Glomerular visceral epithelial cell (primary cell): ENCODE results near the gene NANS.
"Not testable (repeated sequence)": the region's sequence is repeated elsewhere in the genome, so short reads cannot be mapped to it uniquely, and the experiment has no call there.

Experiments
- DNase-seq: peaks from one replicate; pipeline ENCODE4 v3.0.0-alpha.2; 2016; ENCODE audit errors: extremely low spot score

NANS gene

DNA sequence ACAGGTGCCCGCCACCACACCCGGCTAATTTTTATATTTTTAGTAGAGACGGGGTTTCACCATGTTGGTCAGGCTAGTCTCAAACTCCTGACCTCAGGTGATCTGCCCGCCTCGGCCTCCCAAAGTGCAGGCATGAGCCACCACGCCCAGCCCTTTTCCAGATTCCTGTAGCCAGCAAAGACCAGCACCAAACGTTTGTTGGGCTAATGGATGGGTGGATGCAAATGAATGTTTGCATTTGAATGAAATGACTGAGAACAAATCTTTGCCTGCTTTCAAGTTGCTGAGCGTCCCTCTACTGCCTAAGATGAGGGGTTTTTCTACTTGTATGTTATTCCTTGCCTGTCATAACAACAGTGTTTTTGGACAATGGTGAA lies 20.0 kb downstream of the NANS start:
- not testable (repeated sequence) for DNase-seq

DNA sequence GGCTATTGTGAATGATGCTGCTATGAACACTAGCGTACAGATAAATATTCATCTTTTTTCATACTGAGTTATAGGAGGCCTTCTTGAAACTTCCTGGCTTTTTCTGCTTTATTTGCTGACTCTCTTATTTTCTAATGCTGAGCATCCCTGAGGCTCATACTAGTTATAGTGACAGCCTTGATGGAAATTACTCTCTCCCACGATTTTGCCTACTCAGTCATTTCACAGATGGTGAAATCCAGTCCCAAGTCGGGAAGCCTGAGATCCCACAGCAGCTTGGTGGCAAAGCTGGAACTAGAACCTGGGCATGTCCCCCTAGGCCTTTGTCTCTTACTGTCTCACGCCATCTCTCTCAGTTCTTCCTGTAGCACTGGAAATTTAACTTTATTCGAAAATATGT lies 22.4 kb downstream of the NANS start:
- DNase-seq = no peak

DNA sequence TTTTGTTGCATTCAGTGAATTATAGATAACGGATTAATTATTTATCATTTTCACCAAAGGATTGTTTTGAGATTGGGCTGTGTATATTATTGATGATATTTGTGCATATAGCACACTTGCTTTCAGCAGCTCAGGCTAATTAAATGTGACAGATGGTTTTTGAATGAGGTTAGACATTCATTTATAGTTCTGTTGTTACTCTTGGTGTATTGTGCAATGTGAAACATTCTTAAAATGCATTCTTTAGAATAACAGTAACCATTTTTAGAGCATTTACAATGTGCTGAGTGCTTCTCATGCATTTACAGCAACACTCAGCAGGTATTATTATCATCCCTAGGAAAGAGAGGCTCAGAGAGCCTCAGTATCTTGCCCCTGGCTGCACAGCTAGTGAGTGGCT lies 23.8 kb downstream of the NANS start:
- no peak for DNase-seq

DNA sequence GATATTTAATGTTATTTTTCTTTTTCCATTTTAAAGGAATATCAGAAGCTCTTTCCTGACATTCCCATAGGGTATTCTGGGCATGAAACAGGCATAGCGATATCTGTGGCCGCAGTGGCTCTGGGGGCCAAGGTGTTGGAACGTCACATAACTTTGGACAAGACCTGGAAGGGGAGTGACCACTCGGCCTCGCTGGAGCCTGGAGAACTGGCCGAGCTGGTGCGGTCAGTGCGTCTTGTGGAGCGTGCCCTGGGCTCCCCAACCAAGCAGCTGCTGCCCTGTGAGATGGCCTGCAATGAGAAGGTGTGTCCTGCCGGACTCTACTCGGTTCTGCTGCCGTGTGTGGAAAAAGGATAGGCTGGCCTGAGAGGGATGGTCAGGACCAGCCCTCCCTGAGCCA lies 24.2 kb downstream of the NANS start:
- DNase-seq = no peak

DNA sequence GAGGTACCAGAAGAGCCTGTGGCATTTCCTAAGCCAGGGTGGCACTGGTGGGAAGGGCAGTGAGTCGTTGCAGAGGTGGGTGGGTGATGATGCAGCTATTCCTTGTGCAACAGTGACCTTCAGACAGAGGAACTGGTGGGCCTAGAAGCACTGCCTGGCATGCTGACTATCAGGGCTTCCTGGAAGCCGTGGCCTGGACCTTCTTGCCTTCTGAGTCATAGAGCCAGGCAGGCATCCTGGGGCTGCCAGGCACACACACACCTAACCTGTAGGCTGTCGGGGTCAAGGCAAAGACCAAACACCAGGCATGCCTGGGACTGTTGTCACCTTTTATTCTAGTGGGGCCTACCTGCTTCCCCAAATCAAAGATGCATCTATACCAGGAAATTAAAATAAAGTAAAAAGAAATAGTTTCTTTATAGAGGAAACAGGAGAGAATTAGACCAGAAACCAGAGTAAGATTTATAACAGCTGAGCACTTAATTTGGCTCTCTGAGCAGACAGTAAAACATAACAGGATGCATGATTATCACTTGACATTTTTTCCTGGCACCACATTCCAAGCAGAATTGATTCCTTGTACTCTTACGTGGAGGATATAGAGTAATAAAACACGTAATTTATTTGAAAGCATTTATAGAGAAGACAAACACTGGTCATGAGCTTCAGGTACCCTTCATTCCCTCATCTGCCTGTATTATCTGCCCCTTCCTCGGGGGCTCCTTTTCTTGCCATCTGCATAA lies 25.1 kb downstream of the NANS start:
- DNase-seq = peak; percentile 57

DNA sequence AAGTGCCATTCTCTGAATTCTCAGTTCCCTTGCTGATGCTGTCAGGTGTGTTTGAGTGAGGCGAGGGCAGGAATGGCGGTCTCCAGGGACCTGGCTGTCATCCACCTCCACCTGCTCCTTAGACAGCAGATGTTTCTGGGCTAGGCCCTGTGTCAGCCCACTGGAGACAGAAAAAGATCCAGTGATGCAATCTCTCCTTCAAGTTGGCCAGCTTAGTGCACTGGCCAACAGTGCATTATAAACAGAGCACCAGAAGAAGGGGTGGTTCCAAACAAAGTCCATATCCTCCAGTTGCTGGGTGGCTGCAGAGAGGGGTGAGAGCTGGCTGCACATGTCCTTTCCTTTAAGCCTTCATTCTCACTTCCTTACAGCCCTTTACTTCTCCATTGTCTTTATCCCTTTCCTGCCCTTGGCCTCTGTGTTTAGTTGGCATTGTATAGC lies 26.5 kb downstream of the NANS start:
- DNase-seq = no peak

DNA sequence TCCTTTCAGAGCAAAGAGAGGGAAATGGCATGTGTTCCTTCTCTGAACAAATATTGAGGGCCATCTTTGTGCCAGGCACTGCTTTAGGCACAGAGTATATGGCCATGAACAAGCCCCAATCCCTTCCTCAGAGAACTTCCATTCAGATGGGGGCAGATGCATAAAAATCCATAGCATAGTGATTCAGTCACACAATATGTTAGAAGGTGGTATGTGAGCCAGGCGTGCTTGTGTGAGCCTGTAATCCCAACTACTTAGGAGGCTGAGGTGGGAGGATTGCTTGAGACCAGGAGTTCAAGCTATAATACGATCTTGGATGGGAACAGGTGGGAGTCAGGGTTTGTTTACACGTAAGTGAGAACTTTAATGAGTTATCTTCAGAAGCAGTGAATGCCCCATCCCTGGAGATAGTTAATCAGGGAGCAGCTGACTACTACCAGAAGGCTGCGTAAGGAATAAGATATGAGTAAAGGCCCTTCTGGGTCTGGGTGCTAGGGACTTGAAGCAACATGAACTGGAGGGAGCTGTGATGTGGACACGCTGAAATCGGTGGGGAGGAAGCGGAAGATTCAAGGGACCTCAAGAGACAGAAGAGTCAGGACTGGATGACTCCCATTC lies 27.1 kb downstream of the NANS start:
- no peak for DNase-seq

DNA sequence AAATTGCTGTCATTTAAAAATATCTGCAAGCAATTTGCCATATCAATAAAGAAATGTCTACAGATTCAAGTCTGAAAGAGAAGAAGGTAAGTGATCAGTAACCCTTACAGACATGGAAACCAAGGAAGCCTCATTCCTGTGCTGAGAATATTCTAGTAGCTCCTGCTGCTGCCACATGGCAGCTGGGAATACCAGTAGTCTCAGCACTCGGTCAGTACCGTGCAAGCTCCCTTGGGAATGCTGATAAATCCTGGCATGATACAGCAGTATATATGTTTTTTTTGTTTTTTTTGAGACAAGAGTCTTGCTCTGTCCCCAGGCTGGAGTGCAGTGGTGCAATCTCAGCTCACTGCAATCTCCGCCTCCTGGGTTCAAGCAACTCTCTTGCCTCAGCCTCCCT lies 27.9 kb downstream of the NANS start:
- DNase-seq = no peak

DNA sequence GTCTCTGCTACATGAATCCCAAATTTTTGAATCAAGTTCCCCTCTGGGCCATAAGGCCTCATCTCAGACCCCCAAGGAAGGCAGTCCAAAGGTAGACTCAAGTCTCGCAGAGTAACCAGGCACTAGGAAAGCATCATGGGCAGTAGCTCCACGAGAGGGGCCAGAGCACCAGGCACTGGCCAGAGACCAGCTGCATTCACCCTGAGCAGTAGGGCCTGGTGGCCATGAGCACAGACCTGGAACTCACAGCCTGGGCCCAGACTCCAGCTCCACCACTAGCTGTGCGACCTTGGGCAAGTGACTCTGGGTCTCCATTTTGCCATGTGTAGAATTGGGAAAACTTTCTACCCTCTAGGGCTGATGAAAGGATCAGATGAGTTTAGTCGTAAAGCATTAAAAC lies 28.5 kb downstream of the NANS start:
- no peak for DNase-seq

DNA sequence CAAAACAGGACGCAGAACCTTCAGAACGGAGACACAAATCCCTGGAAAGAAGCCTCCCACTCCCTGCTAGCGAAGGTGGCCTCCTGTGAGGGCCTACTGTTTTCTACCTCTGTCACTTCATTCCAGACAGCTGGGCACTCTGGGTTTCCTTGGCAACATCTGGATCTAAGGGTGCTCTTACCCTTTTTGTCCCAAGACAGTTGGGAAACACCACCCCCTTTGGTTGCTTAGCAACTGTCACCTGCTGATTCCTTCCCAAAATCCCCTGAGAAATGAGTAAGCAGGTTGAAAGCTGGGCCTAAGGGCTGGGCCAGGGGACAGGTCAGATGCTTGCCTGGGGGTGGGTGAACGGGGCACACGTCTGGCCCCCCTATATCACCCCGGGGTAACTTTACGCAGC lies 29.4 kb downstream of the NANS start:
- DNase-seq = no peak

DNA sequence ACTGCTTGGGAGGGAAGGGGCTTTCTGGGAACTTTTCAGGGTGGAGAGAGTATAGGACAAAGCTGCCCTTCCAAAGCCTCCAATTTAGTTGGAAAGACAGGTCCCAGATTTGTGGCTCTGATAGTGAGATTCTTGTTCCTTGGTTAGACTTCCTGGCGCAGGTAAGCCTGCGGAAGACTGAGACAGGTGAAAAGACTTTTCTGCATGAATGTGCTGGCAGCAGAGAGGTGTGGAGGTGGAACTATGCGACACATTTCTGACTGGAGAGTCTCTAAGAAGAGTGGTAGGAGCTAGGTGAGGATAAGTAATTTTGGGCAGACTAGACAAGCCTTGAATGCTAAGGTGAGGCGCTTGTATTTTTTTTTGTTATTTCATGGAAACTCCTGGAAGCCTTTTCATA lies 29.9 kb downstream of the NANS start:
- DNase-seq = no peak

DNA sequence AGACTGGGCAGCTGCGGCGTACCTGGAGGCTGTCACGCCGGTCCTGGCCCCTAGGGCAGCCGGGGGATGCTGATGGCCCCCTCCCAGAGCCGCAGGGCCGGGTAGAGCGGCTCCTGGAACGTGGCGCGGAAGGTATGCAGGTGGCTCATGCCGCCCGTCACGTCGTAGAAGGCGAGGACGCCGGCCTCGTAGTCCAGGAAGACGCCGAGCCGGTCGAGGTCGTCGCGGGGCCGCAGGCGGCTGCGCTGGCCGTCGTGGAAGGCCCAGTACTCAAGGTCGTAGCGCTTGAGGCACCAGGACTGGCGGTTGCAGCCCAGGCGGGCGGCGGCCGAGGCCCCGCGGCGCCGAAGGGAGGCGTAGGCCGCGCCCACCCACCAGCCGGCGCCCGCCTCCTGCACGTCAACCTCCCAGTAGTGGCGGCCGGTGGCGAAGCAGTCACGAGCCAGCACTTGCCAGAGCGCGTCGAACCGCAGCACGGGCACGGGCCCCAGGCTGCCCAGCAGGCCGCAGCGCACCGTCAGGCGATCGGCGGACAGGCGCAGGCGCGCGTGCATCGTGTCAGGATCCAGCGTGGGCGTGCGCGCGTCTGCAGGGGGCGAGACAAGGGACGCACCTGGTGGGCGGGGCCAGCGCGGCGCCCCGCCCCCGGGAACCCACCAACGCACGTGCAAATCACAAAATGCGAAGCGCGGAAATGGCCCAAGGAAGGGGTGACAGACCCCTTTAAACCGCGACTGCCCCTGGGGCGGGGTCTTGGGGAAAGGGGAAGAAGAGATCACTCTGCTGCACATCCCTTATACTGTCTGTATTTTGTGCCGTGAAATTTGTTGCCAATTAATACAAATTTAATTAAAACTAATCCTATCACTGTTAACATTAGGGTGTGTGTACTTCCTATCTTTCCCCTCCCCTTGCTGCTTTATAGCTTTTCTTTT lies 31.2 kb downstream of the NANS start:
- no peak for DNase-seq

DNA sequence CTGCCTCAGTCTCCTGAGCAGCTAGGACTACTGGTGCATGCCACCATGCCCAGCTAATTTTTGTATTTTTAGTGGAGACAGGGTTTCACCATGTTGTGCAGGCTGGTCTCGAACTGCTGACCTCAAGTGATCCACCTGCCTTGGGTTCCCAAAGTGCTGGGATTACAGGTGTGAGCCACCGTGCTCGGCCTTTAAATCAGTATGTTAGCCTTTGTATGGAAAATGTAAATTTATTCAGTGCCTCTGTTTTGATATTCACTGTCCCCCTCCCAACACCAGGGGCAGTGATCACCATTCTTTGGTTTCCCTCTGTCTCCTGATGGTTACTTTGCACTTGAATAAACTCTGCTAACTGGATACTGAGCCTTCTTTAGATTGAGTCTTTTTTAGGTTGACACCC lies 34.1 kb downstream of the NANS start:
- DNase-seq = not testable (repeated sequence)

DNA sequence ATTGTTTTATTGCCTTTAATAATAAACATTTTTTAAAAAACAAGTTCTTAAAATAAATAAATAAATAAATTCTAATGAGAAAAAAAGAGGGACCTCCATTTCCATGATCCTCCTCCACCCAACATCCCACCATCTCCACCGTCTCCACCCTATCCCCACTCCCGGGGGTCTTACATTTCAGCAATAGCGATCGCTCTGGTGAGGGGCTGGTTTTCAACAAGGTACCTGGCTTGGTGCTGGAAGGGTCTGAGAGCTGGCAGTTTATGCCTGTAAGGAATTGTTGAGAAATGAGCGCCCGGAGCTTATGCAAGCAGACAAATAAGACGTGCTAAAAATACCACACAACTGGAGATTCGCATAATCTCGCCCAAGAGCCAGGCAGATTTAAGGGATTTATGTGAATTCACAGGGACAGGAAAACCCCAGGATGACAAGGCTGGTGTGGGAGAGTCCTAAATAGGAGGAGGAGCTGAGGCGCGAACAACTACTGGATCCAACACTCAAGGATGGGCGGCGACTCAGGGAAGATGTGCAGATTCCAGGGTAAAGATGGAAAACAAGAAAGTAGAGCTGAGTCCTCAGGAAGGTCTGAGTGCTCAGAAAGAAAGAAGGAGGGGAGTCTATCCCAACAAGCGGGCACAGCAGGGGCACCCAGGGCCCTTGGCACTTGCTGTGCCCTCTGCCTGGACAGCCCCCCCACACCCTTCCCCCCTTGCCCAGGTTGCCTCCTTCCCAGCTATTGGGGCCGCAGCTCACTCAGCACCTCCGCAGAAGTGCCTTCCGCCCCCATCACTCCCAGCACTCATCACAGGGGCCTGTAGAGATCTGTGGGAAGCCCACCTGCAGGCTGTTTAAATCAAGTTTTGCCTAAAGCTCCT lies 35.4 kb downstream of the NANS start:
- DNase-seq = no peak

DNA sequence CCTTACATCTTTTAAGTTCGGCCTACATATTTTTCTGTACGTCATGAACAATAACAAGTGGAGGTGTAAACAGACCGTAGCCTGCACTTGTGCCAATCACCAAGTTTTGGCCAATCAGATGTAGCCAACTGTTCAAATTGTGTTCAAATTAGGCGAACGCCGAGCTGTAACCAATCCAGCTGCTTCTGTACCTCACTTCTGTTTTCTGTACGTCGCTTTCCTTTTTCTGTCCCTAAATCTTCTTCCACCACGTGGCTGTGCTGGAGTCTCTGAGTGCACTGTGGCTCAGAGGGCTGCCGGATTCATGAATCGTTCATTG lies 36.0 kb downstream of the NANS start:
- DNase-seq = no peak

DNA sequence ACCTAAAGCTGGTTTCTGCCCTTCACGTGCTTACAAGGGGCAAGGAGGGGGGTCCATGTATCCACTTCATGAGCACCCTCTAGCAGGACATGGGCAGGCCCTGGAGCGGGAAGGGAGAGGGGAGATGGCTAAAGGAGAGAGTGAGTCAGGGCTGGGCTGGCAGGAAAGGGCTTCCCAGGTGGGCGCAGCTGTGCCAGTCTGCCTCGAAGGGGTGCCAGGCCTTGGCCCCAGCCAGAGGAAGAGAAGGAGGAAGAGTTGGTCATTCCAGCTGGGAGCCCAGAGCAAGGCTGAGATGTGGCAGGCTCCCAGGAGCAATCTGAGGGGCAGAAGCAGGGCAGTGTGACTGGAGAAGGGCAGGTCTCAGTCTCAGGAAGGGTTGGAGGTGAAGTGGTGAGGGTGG lies 37.8 kb downstream of the NANS start:
- no peak for DNase-seq

DNA sequence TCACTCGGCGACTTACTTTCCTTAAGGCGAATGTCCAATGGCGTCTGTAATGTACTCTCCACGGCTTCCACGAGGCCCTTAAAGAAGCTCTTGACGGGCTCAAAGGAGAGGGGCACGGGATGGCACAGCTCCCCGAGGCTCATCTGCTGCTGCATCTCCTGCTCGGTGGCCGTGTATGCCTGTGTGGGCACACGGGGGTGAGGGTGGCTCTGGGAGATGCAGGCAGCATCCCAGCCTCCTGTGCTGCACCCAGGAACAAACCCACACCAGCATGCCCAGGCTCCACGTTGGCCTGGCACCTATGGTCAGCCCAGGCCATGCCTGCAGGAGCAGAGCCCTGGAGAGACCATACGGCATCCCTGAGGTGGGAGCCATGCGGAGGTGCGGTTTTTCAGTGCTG lies 38.3 kb downstream of the NANS start:
- DNase-seq = no peak

DNA sequence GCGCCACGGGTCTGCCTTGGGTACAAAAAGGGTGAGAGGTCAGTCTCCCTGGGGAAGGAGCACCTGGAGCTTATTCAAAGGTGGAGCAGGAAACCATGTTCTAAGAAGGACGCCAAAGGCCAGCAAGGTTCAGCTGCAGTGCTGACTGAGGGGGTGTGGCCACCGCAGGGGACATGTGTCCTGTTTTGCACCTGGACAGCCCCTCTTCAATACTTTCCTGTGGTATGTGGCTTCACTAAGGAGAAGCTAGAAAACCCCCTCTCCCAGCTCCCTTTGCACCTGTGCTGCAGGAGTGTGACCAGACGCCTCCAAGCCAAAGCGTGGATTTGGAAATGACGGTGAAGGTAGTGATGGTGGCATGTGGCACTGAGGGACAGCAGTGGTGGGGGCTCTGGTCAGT lies 38.9 kb downstream of the NANS start:
- no peak for DNase-seq

DNA sequence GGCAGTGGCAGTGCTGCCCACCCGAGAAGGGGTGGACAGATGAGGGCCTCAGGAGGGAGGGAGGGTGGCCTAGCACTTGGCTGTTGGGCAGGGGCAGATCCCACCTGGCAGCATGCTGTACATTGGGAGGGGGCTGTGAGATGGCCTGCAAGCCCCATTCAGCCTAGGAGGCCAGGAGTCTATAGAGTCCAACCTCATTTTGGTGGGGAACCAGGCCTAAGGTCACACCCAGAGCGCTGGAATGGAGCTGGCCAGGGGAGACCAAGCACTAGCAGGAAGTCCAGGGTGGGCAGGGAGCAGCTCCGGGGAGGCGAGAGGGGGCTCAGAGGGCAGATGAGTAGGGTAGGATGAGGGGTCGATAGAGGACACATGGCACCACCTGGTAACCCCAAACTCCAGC lies 39.6 kb downstream of the NANS start:
- DNase-seq = no peak

DNA sequence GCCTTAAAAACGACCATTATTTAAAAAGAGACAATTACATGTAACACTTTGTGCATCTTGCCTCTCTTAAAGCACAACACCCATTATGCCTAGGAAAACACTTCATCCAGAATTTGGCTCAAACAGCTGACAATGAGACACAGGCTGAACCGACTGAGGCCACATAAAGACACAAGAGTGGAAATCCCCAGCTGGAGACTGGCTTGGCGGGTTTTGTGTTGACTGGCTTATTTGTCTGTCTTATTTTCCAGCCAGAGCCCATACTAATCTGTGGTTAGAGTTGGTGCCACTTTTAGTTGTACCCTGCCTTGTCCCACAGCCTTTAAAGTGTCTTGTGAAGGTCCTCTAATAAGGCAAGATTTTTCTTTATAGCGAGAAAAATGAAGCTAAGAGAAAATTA lies 41.3 kb downstream of the NANS start:
- no peak for DNase-seq

DNA sequence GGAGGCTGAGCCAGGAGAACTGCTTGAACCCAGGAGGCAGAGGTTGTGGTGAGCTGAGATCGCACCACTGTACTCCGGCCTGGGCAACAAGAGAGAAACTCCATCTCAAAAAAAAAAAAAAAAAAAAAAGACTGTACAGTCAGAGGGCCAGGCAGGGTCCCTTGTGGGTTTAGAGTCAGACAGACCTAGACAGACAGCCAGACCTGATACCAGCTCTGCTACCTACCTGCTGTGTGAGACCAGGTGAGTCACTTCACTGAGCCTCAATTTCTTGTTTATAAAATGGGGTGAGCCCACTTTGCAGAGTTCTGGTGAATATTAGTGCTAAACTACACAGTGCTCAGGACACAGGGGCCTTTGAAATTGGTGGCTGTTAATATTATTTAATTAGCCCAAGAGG lies 42.8 kb downstream of the NANS start:
- no peak for DNase-seq

DNA sequence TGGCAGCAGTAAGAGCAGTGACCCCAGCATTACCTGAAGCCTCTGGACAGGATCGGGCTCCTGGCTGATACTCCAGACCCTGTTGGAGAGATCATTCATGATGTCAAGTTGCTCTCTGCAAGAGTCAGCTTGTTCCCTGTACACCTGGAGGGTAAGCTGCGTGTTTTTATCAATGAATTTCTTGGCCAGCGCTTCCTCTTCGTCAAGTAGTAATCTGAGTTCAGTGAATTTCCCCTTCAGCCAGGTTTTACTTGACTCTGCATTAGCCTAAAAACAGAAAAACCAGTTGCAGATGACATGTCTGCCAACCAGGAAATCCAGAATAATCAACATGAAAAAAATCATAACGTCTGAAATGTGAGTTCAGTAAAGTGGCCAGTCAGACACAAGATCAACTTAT lies 43.4 kb downstream of the NANS start:
- DNase-seq = no peak
